Kidney (tissue), 14 donors: ENCODE data around the gene STK24. TPM values are rescaled to one million over a fixed set of nuclear protein-coding genes. Genes with fewer than 3 reads are reported as not detected.
A peak's percentile ranks its signal among the peaks of the same experiment; 100 is the strongest.

Source experiments
- DNase-seq, 5 donors: peaks; one replicate each; pipeline ENCODE4 v3.0.0-alpha.2; 2013 to 2020
- FAIRE-seq: peaks from 2 replicates; lab custom pipeline; 2012; peaks lifted over from hg19 to GRCh38; lab: Jason Lieb, UNC
- H3K27ac ChIP-seq, 2 donors: one replicate each; pipeline ENCODE4 v1.7.0; 2013; ENCODE audit warnings: low read depth in 2 of 2, low read length in 2 of 2, inconsistent platforms in 1 of 2
- H3K27me3 ChIP-seq: one replicate; pipeline ENCODE4 v1.7.1; 2013; ENCODE audit warnings: low read length, inconsistent platforms; ENCODE audit not compliant: control insufficient read depth, insufficient read depth
- H3K36me3 ChIP-seq, 3 donors: one replicate each; pipeline versions ENCODE4 v1.7.0 to v1.7.1; 2013; ENCODE audit warnings: low read length in 3 of 3, control low read depth in 1 of 3, inconsistent platforms in 1 of 3; ENCODE audit not compliant: insufficient read depth in 3 of 3, control insufficient read depth in 2 of 3
- H3K4me1 ChIP-seq, 3 donors: one replicate each; pipeline versions ENCODE4 v1.7.0 to v1.7.1; 2013; ENCODE audit warnings: low read length in 3 of 3, inconsistent platforms in 1 of 3, low read depth in 1 of 3; ENCODE audit not compliant: control insufficient read depth in 2 of 3, insufficient read depth in 2 of 3
- H3K4me3 ChIP-seq, 3 donors: one replicate each; pipeline versions ENCODE4 v1.7.0 to v1.8.1; 2013; ENCODE audit warnings: low read length in 3 of 3, control low read depth in 1 of 3, inconsistent platforms in 1 of 3
- H3K9ac ChIP-seq, 3 donors: one replicate each; pipeline versions ENCODE4 v1.7.0 to v1.7.1; 2013; ENCODE audit warnings: low read length in 3 of 3, control low read depth in 1 of 3, inconsistent platforms in 1 of 3
- H3K9me3 ChIP-seq, 3 donors: one replicate each; pipeline versions ENCODE4 v1.7.0 to v1.7.1; 2013; ENCODE audit warnings: low read length in 3 of 3, control low read depth in 1 of 3, inconsistent platforms in 1 of 3; ENCODE audit not compliant: control insufficient read depth in 2 of 3, insufficient read depth in 1 of 3
- intact Hi-C: fragments of 100-400 bp; cut with DNase I; formaldehyde crosslinking; loops from one replicate; pipeline ENCODE4 v1.11.1; 2022
- polyA plus RNA-seq: library from polyadenylated mRNA; stranded (reverse); fragments of 350-450 nt; fragmentation: Illumina TruSeq; extraction: RNeasy Lipid Tissue Mini Kit (QIAGEN cat#74804); gene quantifications from one replicate; pipeline ENCODE4 v1.2.3, GENCODE V29; 2014; ENCODE audit warnings: low read depth, low replicate concordance; ENCODE audit not compliant: insufficient read depth
- total RNA-seq: library from RNA; stranded (reverse); fragmentation: NEBNext Ultra II Directional; extraction: Animal tissue kit (Norgen Biotek cat#: 25700); gene quantifications from one replicate; pipeline ENCODE4 v1.2.1, GENCODE V29; 2021
- TF ChIP-seq, protein P1 (sequence below): IDR thresholded peaks from 3 replicates; pipeline ENCODE4 v1.5.1; 2012; ENCODE audit warnings: mild to moderate bottlenecking, moderate library complexity, borderline replicate concordance; ENCODE audit not compliant: insufficient read depth; ENCODE audit errors: extremely low read depth
- donor health status: control.
- donor health status: control.
- donor health status: control.
- donor health status: control.
- donor health status: control.
- donor health status: DM: yes; HTN: yes; CAD: no.
- donor health status: Normal renal cell carcinoma (clear cell type).

Gene STK24
- total and polyA plus RNA-seq, 2 donors from 2014 or later: 56.7 to 122 TPM

GRCh38 chr13:98522371-98522770 lies 54.5 kb downstream of the STK24 start:
- DNase-seq: no peak
- peaks cover 0 to 4% (median 0%) of the 10 kb centered on the region in 3 donors for H3K36me3 ChIP-seq
- TF ChIP-seq, protein P1, sequence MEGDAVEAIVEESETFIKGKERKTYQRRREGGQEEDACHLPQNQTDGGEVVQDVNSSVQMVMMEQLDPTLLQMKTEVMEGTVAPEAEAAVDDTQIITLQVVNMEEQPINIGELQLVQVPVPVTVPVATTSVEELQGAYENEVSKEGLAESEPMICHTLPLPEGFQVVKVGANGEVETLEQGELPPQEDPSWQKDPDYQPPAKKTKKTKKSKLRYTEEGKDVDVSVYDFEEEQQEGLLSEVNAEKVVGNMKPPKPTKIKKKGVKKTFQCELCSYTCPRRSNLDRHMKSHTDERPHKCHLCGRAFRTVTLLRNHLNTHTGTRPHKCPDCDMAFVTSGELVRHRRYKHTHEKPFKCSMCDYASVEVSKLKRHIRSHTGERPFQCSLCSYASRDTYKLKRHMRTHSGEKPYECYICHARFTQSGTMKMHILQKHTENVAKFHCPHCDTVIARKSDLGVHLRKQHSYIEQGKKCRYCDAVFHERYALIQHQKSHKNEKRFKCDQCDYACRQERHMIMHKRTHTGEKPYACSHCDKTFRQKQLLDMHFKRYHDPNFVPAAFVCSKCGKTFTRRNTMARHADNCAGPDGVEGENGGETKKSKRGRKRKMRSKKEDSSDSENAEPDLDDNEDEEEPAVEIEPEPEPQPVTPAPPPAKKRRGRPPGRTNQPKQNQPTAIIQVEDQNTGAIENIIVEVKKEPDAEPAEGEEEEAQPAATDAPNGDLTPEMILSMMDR: no peak
- H3K27ac ChIP-seq: no peak overlapping the region
- peaks cover 0 to 39% (median 37%) of the 10 kb centered on the region in 3 donors for H3K4me1 ChIP-seq
- H3K27me3 ChIP-seq: no peaks in the 10 kb centered on the region
- FAIRE-seq: no peak
- H3K9ac ChIP-seq: no peak overlapping the region
- H3K4me3 ChIP-seq: no peak overlapping the region
- H3K9me3 ChIP-seq: no peaks in the 10 kb centered on the region
- intact Hi-C loops: no loop called here

- Histone ChIP-seq H3K9me3 (no peaks in the 10 kb centered on the region), H3K27ac (no peak overlapping the region), H3K9ac (no peak overlapping the region), H3K4me3 (no peak overlapping the region), H3K27me3 (no peaks in the 10 kb centered on the region), H3K4me1 (peaks cover 0 to 46% (median 40%) of the 10 kb centered on the region in 3 donors), H3K36me3 (peaks cover 0 to 4% (median 0%) of the 10 kb centered on the region in 3 donors)
- FAIRE-seq (no peak), DNase-seq (peak in 1 of 5 donors; percentile 69)
- intact Hi-C loops: no loop called here
- TF ChIP-seq, protein P1: no peak
Observed at GRCh38 chr13:98521461-98522247, 55.3 kb downstream of the STK24 start.

DNA sequence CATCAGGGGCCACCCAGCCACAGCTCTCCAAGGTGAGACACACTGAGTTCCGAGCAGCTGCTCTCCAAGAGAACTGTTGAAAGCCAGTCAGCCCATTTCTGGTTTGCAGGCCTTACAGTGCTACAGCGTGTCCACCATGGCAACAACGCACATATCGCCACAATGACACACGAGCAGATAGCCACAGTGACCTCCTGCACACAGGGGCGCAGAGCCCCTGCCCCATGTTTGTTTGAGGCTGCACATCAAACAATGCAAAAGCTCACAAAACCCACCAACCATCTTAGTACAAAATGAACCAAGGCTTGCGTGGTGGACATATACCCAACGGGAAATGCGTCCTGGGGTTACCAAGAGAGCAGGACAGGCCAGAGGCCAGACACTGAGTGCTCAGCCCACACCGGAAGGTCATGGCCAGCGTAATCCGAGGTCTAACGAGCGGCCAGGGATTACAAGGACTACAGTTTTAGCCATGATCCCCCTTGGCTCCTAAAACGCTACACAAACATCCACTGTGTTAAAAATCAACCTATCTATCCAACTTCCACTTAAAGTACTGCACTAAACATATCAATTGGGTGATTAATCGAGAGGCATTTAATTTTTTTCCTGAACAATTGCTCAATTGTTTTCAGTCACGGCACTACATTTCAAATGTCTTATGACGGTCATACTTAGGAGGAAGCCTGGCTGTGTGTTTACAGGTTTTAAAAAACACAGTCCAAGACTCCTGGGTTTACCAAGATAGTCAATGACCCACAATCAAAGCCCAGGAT lies 56.0 kb downstream of the STK24 start:
- Histone ChIP-seq H3K4me1 (peaks cover 0 to 45% (median 43%) of the 10 kb centered on the region in 3 donors), H3K27ac (no peak overlapping the region), H3K36me3 (peaks cover 0 to 4% (median 0%) of the 10 kb centered on the region in 3 donors), H3K9me3 (no peaks in the 10 kb centered on the region), H3K4me3 (no peak overlapping the region), H3K9ac (no peak overlapping the region), H3K27me3 (no peaks in the 10 kb centered on the region)
- intact Hi-C loops: no loop called here
- TF ChIP-seq, protein P1: no peak
- FAIRE-seq (no peak), DNase-seq (no peak)
